Lower leg skin (tissue), 3 donors: ENCODE results near the gene KHDC4.

Source experiments
- CTCF ChIP-seq, 3 donors: fragments of 450-650 bp; IDR thresholded peaks; one replicate each; pipeline ENCODE4 v1.5.1; 2016; ENCODE audit warnings: antibody characterized with exemption in 3 of 3, mild to moderate bottlenecking in 3 of 3, moderate library complexity in 2 of 3
- POLR2A ChIP-seq, 2 donors: fragments of 450-650 bp; IDR thresholded peaks; one replicate each; pipeline ENCODE4 v1.6.1; 2016 to 2017; ENCODE audit warnings: antibody characterized with exemption in 2 of 2, mild to moderate bottlenecking in 1 of 2, moderate library complexity in 1 of 2

- TF ChIP-seq POLR2A (IDR thresholded peaks at IDR 0.05) (no peak), CTCF (IDR thresholded peaks at IDR 0.05) (no peak)
Observed at GRCh38 chr1:155871390-155871789, 62.8 kb downstream of the KHDC4 start.
